Adrenal gland (tissue), 5 donors: ENCODE measurements around the gene SETD4.

ENCODE experiments used
- CTCF ChIP-seq, 6 experiments: fragments of 450-650 bp in 4 of 6; fragments of 200-600 bp in 2 of 6; sonication (generic) in 1 of 6; IDR thresholded peaks; 1 replicate in 5 of 6; 2 replicates in 1 of 6; pipeline versions ENCODE4 v1.5.1 to v1.8.0; 2016 to 2021; ENCODE audit warnings: antibody characterized with exemption in 6 of 6, mild to moderate bottlenecking in 2 of 6, moderate library complexity in 1 of 6
- POLR2A ChIP-seq, 2 donors: fragments of 450-650 bp; IDR thresholded peaks; one replicate each; pipeline ENCODE4 v1.6.1; 2017; ENCODE audit warnings: antibody characterized with exemption in 2 of 2, mild to moderate bottlenecking in 2 of 2, moderate library complexity in 1 of 2
- donor health status: DM: no; HTN: no; CAD: no.

DNA sequence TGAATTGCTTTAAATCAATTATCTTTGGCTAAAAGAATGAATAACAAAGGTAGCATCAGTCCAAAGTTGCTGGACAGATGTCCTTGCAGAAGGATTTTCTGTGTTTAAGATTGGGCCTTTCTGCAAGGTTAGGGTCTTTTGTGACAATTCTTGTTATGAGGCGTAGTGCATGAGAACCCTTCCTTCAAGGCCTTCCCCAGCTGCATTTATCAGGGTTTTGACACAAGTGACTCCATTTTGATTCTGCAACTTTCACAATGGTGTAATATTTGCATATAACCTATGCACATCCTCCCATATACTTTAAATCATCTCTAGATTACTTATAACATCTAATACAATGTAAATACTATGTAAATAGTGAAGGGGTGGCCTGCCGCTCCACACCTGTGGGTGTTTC lies 1.1 kb upstream of the SETD4 start:
- no peak for TF ChIP-seq POLR2A (IDR thresholded peaks at IDR 0.05)
- no peak for TF ChIP-seq CTCF (IDR thresholded peaks at IDR 0.05)
